HepG2 (cell line): ENCODE results near the gene XPO5. TPM values are rescaled to one million over a fixed set of nuclear protein-coding genes. Genes with fewer than 3 reads are reported as not detected.

Experiments
- AHR ChIP-seq: IDR thresholded peaks from 2 replicates; pipeline ENCODE4 v1.6.1; 2018; ENCODE audit warnings: missing genetic modification reagents, missing compliant biosample characterization
- ARID2 ChIP-seq: sonication (generic); formaldehyde crosslinking; IDR thresholded peaks from 2 replicates; pipeline ENCODE4 v1.8.1; 2022; ENCODE audit warnings: mild to moderate bottlenecking, missing genetic modification reagents, borderline replicate concordance
- ELF4 ChIP-seq: sonication (generic); formaldehyde crosslinking; IDR thresholded peaks from 2 replicates; pipeline ENCODE4 v1.5.0; 2020; ENCODE audit warnings: missing genetic modification reagents, mild to moderate bottlenecking, moderate library complexity, borderline replicate concordance
- HDAC2 ChIP-seq: sonication (generic); formaldehyde crosslinking; IDR thresholded peaks from 2 replicates; pipeline ENCODE4 v1.4.0; 2020; ENCODE audit warnings: missing genetic modification reagents
- HNRNPLL ChIP-seq: fragments of 200-400 bp; formaldehyde crosslinking; IDR thresholded peaks from 2 replicates; pipeline ENCODE4 v1.6.1; 2017; ENCODE audit warnings: mild to moderate bottlenecking, low read depth, low read length; ENCODE audit not compliant: poor library complexity, severe bottlenecking
- ISL2 ChIP-seq: sonication (generic); formaldehyde crosslinking; IDR thresholded peaks from 2 replicates; pipeline ENCODE4 v1.5.0; 2020; ENCODE audit warnings: missing genetic modification reagents
- MTA1 ChIP-seq: sonication (generic); formaldehyde crosslinking; IDR thresholded peaks from 2 replicates; pipeline ENCODE4 v1.4.0; 2020; ENCODE audit warnings: missing genetic modification reagents, mild to moderate bottlenecking, borderline replicate concordance
- MTF2 ChIP-seq: sonication (generic); formaldehyde crosslinking; IDR thresholded peaks from 2 replicates; pipeline ENCODE4 v1.5.0; 2020; ENCODE audit warnings: missing genetic modification reagents, borderline replicate concordance
- PITX1 ChIP-seq: sonication (generic); formaldehyde crosslinking; IDR thresholded peaks from 2 replicates; pipeline ENCODE4 v1.5.1; 2020; ENCODE audit warnings: mild to moderate bottlenecking, missing genetic modification reagents
- PLRG1 ChIP-seq: fragments of 450-650 bp; conservative IDR thresholded peaks from 2 replicates; pipeline ENCODE4 v1.6.1; 2016
- SKIL ChIP-seq: sonication (generic); formaldehyde crosslinking; IDR thresholded peaks from 2 replicates; pipeline ENCODE4 v1.8.0; 2022; ENCODE audit warnings: missing genetic modification reagents, mild to moderate bottlenecking, moderate library complexity, borderline replicate concordance
- TBX3 ChIP-seq: fragments of 450-650 bp; IDR thresholded peaks from 2 replicates; pipeline ENCODE4 v1.6.1; 2017; ENCODE audit warnings: antibody characterized with exemption, mild to moderate bottlenecking, inconsistent platforms, borderline replicate concordance
- TCF7L2 ChIP-seq: IDR thresholded peaks from 2 replicates; pipeline ENCODE4 v1.6.1; 2011; ENCODE audit warnings: mild to moderate bottlenecking, low read depth, low read length, moderate library complexity
- TRIM22 ChIP-seq: fragments of 450-650 bp; IDR thresholded peaks from 2 replicates; pipeline ENCODE4 v1.6.1; 2017
- ZBTB42 ChIP-seq: sonication (generic); formaldehyde crosslinking; IDR thresholded peaks from 2 replicates; pipeline ENCODE4 v1.5.0; 2020; ENCODE audit warnings: mild to moderate bottlenecking, missing genetic modification reagents
- ZNF883 ChIP-seq: sonication (generic); formaldehyde crosslinking; IDR thresholded peaks from 2 replicates; pipeline ENCODE4 v1.5.1; 2020; ENCODE audit warnings: mild to moderate bottlenecking, missing genetic modification reagents; ENCODE audit errors: not compliant biosample characterization
- ZSCAN22 ChIP-seq: sonication (generic); formaldehyde crosslinking; IDR thresholded peaks from 2 replicates; pipeline ENCODE4 v1.4.0; 2020; ENCODE audit warnings: mild to moderate bottlenecking, missing genetic modification reagents
- ZSCAN29 ChIP-seq: sonication (generic); formaldehyde crosslinking; conservative IDR thresholded peaks from 2 replicates; pipeline ENCODE4 v1.4.0; 2020; ENCODE audit warnings: mild to moderate bottlenecking, missing genetic modification reagents
- ZSCAN31 ChIP-seq: sonication (generic); formaldehyde crosslinking; IDR thresholded peaks from 2 replicates; pipeline ENCODE4 v1.5.0; 2020; ENCODE audit warnings: low read depth, mild to moderate bottlenecking, missing genetic modification reagents
- polyA plus RNA-seq, 8 experiments: library from polyadenylated mRNA; depleted of rRNA in 3 of 8; stranded (reverse) in 7 of 8; unstranded in 1 of 8; fragments of >200 nt; fragmentation: Illumina TruSeq in 4 of 8; extraction: Trizol in 4 of 8; gene quantifications; 2 replicates each; pipeline versions ENCODE4 v1.2.1 to v1.2.3, GENCODE V29; 2011 to 2016; ENCODE audit warnings: low read depth in 4 of 8, missing spikeins in 1 of 8, mixed read lengths in 1 of 8; ENCODE audit not compliant: insufficient read depth in 1 of 8
- total RNA-seq, 5 experiments: library from RNA; depleted of rRNA; stranded (reverse); fragments of >200 nt; fragmentation: Illumina TruSeq; extraction: Trizol; gene quantifications; 2 replicates each; pipeline ENCODE4 v1.2.3, GENCODE V29; 2016; ENCODE audit warnings: low read depth in 1 of 5
- TF ChIP-seq, protein P1 (sequence below): sonication (generic); formaldehyde crosslinking; conservative IDR thresholded peaks from 2 replicates; pipeline ENCODE4 v1.4.0; 2020; ENCODE audit warnings: missing genetic modification reagents
- TF ChIP-seq, protein P2 (sequence below): sonication (generic); formaldehyde crosslinking; IDR thresholded peaks from 2 replicates; pipeline ENCODE4 v1.5.1; 2020; ENCODE audit warnings: missing genetic modification reagents, mild to moderate bottlenecking, borderline replicate concordance
- TF ChIP-seq, protein P3 (sequence below): sonication (generic); formaldehyde crosslinking; IDR thresholded peaks from 2 replicates; pipeline ENCODE4 v1.5.1; 2020; ENCODE audit warnings: missing genetic modification reagents, mild to moderate bottlenecking, borderline replicate concordance

The XPO5 gene
- total and polyA plus RNA-seq, 2 of the 13 experiments (the other 11 are each of a cell fraction or from before 2014, with no cell fraction given) = 52.2 to 68.0 TPM

- TF ChIP-seq ZNF883 (peak; percentile 61), TCF7L2 (no peak), AHR (no peak), TBX3 (no peak), ZSCAN31 (CRISPR knock-in tag) (peak; percentile 47; the same call in 1 of the 2 replicates), ZBTB42 (CRISPR knock-in tag) (no peak), TRIM22 (no peak), ZSCAN22 (no peak), MTF2 (CRISPR knock-in tag) (no peak), HNRNPLL (no peak), MTA1 (peak; percentile 82), PLRG1 (no peak), SKIL (CRISPR knock-in tag) (no peak), ISL2 (peak; percentile 13; the same call in 1 of the 2 replicates), ARID2 (CRISPR knock-in tag) (no peak), HDAC2 (CRISPR knock-in tag) (no peak), ELF4 (no peak), PITX1 (no peak), ZSCAN29 (CRISPR knock-in tag) (no peak)
- TF ChIP-seq, protein P1, sequence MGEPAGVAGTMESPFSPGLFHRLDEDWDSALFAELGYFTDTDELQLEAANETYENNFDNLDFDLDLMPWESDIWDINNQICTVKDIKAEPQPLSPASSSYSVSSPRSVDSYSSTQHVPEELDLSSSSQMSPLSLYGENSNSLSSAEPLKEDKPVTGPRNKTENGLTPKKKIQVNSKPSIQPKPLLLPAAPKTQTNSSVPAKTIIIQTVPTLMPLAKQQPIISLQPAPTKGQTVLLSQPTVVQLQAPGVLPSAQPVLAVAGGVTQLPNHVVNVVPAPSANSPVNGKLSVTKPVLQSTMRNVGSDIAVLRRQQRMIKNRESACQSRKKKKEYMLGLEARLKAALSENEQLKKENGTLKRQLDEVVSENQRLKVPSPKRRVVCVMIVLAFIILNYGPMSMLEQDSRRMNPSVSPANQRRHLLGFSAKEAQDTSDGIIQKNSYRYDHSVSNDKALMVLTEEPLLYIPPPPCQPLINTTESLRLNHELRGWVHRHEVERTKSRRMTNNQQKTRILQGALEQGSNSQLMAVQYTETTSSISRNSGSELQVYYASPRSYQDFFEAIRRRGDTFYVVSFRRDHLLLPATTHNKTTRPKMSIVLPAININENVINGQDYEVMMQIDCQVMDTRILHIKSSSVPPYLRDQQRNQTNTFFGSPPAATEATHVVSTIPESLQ (CRISPR knock-in tag) = no peak
- TF ChIP-seq, protein P2, sequence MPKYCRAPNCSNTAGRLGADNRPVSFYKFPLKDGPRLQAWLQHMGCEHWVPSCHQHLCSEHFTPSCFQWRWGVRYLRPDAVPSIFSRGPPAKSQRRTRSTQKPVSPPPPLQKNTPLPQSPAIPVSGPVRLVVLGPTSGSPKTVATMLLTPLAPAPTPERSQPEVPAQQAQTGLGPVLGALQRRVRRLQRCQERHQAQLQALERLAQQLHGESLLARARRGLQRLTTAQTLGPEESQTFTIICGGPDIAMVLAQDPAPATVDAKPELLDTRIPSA = 0 out of 2 replicates have a peak, but pooled peaks have one; percentile 15
- TF ChIP-seq, protein P3, sequence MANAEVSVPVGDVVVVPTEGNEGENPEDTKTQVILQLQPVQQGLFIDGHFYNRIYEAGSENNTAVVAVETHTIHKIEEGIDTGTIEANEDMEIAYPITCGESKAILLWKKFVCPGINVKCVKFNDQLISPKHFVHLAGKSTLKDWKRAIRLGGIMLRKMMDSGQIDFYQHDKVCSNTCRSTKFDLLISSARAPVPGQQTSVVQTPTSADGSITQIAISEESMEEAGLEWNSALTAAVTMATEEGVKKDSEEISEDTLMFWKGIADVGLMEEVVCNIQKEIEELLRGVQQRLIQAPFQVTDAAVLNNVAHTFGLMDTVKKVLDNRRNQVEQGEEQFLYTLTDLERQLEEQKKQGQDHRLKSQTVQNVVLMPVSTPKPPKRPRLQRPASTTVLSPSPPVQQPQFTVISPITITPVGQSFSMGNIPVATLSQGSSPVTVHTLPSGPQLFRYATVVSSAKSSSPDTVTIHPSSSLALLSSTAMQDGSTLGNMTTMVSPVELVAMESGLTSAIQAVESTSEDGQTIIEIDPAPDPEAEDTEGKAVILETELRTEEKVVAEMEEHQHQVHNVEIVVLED (CRISPR knock-in tag) = peak; percentile 24; the same call in 1 of the 2 replicates
These were observed 65.6 kb downstream of the XPO5 start, which contains the start of gene LRRC73 (continued) for GRCh38 chr6:43509984-43510826.
